Measurements from ENCODE around the gene CCNG2.

DNA sequence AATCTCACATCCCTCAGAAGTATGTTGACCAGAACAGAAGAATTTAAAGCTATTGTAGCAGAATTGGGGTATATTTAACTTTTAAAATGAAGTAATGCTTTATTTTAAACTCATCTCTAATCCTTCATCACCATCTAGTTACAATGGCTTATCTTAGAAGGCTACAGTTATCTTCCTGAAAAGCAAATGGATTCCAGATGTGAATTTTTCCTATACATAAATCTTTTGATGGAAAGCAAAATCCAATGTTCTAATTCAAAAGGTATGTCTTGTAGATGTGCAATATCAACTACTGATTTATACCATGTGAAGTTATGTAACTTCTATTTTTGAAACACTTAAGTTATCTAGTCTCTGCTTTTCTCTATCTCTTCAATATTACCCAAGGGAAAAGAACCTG is 47.6 kb downstream of the CCNG2 start:
- TF ChIP-seq, protein P1, sequence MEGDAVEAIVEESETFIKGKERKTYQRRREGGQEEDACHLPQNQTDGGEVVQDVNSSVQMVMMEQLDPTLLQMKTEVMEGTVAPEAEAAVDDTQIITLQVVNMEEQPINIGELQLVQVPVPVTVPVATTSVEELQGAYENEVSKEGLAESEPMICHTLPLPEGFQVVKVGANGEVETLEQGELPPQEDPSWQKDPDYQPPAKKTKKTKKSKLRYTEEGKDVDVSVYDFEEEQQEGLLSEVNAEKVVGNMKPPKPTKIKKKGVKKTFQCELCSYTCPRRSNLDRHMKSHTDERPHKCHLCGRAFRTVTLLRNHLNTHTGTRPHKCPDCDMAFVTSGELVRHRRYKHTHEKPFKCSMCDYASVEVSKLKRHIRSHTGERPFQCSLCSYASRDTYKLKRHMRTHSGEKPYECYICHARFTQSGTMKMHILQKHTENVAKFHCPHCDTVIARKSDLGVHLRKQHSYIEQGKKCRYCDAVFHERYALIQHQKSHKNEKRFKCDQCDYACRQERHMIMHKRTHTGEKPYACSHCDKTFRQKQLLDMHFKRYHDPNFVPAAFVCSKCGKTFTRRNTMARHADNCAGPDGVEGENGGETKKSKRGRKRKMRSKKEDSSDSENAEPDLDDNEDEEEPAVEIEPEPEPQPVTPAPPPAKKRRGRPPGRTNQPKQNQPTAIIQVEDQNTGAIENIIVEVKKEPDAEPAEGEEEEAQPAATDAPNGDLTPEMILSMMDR (conservative IDR thresholded peaks at IDR 0.05): no peak
- no peak for TF ChIP-seq EZH2 (IDR thresholded peaks at IDR 0.05; ENCODE audit: low read depth)

All from PC-9 (cell line).